HFFc6 (cell line): Measurements from ENCODE around the gene KITLG. TPM values are rescaled to one million over a fixed set of nuclear protein-coding genes. Genes with fewer than 3 reads are reported as not detected.

Experiments used
- DNase-seq: peaks from one replicate; pipeline ENCODE4 v3.0.0-alpha.2; 2018
- H3K27ac Mint-ChIP-seq: 2 replicates; pipeline ENCODE4 v1.8.0; 2020; ENCODE audit warnings: mild to moderate bottlenecking, mixed read lengths
- H3K27me3 Mint-ChIP-seq: 2 replicates; pipeline ENCODE4 v1.8.0; 2021; ENCODE audit warnings: mild to moderate bottlenecking, moderate library complexity, mixed read lengths; ENCODE audit not compliant: insufficient read depth
- H3K36me3 Mint-ChIP-seq: 2 replicates; pipeline ENCODE4 v1.8.0; 2021; ENCODE audit warnings: low read depth, mixed read lengths
- H3K4me1 Mint-ChIP-seq: 2 replicates; pipeline ENCODE4 v1.8.0; 2020; ENCODE audit warnings: low read depth, mixed read lengths
- H3K4me3 Mint-ChIP-seq: 2 replicates; pipeline ENCODE4 v1.8.0; 2020; ENCODE audit warnings: mild to moderate bottlenecking, moderate library complexity, mixed read lengths
- H3K9me3 Mint-ChIP-seq: 2 replicates; pipeline ENCODE4 v1.8.0; 2020; ENCODE audit warnings: mild to moderate bottlenecking, mixed read lengths
- total RNA-seq, 6 experiments: library from RNA; stranded (reverse); fragmentation: NEBNext Ultra II Directional; extraction: Animal tissue kit (Norgen Biotek cat#: 25700); gene quantifications; 2 replicates in 1 of 6; 3 replicates in 5 of 6; pipeline ENCODE4 v1.2.3, GENCODE V29; 2021
- TF ChIP-seq, protein P1 (sequence below): fragments of 200-600 bp; sonication (generic); IDR thresholded peaks from 2 replicates; pipeline ENCODE4 v1.5.0; 2021; ENCODE audit warnings: antibody characterized with exemption, mild to moderate bottlenecking

The KITLG gene
- total RNA-seq, 6 experiments from 2014 or later: 44.4 to 91.2 (median 74.2) TPM

DNA sequence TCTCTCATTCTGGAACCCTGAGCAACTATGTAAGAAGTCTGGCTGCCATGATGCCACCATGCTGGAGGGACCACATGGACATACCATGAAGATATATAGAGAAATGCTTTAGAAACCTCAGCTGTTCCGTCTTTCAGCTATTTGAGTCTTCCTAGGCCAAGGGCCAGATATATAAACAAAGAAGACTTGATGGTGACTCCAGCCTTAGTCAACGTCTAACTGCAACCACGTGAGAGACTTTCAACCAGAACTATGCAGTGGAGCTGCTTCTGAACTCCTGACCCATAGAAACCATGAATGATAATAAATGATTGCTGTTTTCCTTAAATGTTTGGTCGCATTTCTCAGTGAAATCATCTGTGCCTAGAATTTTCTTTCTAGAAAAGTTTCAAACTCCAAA lies 20.0 kb upstream of the KITLG start:
- no peaks in the 10 kb centered on the region; the same call in 1 of the 2 replicates for H3K27me3 Mint-ChIP-seq
- peaks cover 5% of the 10 kb centered on the region; the same call in 1 of the 2 replicates for H3K36me3 Mint-ChIP-seq
- TF ChIP-seq, protein P1, sequence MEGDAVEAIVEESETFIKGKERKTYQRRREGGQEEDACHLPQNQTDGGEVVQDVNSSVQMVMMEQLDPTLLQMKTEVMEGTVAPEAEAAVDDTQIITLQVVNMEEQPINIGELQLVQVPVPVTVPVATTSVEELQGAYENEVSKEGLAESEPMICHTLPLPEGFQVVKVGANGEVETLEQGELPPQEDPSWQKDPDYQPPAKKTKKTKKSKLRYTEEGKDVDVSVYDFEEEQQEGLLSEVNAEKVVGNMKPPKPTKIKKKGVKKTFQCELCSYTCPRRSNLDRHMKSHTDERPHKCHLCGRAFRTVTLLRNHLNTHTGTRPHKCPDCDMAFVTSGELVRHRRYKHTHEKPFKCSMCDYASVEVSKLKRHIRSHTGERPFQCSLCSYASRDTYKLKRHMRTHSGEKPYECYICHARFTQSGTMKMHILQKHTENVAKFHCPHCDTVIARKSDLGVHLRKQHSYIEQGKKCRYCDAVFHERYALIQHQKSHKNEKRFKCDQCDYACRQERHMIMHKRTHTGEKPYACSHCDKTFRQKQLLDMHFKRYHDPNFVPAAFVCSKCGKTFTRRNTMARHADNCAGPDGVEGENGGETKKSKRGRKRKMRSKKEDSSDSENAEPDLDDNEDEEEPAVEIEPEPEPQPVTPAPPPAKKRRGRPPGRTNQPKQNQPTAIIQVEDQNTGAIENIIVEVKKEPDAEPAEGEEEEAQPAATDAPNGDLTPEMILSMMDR: no peak
- H3K4me1 Mint-ChIP-seq: peaks cover 19% of the 10 kb centered on the region
- peak overlapping the region; percentile 14; the same call in 1 of the 2 replicates for H3K4me3 Mint-ChIP-seq
- peak; percentile 79 for DNase-seq
- H3K9me3 Mint-ChIP-seq: no peaks in the 10 kb centered on the region
- peak overlapping the region; percentile 67 for H3K27ac Mint-ChIP-seq

DNA sequence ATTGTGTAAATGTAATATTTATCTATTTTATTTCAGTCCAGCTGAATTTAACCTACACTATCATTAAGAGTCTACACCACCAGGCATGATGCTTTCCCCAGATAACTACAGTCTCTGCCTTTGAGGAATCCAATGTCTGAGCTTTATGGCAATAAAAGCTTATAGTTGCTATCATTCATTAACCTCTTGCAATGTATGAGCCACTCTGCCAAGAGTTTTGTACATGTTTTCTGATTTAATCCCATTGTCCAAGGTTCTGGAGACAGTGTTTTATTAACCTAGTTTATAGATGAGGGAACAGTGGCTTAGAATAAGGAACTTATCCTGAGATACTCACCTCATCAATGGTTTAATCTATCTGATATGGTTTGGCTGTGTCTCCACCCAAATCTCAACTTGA lies 17.1 kb upstream of the KITLG start:
- Mint-ChIP-seq H3K27ac (no peak overlapping the region), H3K4me1 (peaks cover 19% of the 10 kb centered on the region), H3K36me3 (0 out of 2 replicates have a peak, but pooled peaks cover 5% of the 10 kb centered on the region), H3K4me3 (no peak overlapping the region), H3K9me3 (no peaks in the 10 kb centered on the region), H3K27me3 (no peaks in the 10 kb centered on the region; the same call in 1 of the 2 replicates)
- TF ChIP-seq, protein P1: no peak
- no peak for DNase-seq

DNA sequence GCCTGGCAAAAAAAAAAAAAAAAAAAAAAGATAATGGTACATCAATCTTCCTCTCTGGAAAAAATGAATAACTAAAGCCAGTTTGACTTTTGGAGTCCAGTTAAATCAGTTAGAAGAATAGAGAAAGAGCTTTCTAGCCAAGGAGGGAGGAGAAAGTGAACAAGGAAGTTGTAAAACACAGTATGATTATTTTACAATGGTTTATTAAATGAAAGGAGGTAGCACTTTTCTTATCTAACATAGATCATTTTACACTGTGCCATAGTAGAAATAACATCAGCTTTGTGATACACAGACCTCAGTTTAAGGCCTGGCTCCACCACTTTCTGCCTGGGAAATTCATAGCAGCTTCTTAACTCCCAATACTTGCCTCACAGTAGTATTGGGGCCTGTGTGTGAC lies 15.4 kb upstream of the KITLG start:
- Mint-ChIP-seq H3K27me3 (no peaks in the 10 kb centered on the region; the same call in 1 of the 2 replicates), H3K27ac (no peak overlapping the region), H3K9me3 (no peaks in the 10 kb centered on the region), H3K36me3 (0 out of 2 replicates have a peak, but pooled peaks cover 5% of the 10 kb centered on the region), H3K4me1 (peaks cover 24% of the 10 kb centered on the region), H3K4me3 (no peak overlapping the region)
- no peak for DNase-seq
- TF ChIP-seq, protein P1: no peak

DNA sequence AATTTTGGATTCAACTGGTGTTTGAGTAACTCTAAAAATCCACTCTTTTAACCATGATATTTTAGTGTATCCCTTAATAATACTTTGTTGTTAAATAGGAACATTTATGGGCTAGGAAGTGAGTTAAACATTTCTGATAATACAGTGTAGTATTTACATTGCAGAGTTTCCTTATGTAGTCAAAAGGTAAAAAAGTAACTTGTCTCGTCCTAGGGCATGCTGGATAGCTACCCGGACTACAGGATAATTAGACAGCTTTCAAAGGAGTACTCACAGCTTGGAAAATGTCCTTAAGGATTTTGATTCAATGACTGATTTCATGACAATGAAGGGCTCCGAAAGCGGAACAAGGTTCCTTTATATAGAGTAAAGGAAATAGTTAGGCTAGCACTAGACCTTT lies 14.5 kb upstream of the KITLG start:
- DNase-seq: no peak
- H3K27me3 Mint-ChIP-seq: no peaks in the 10 kb centered on the region; the same call in 1 of the 2 replicates
- H3K27ac Mint-ChIP-seq: no peak overlapping the region
- no peaks in the 10 kb centered on the region for H3K36me3 Mint-ChIP-seq
- H3K4me1 Mint-ChIP-seq: peaks cover 16% of the 10 kb centered on the region
- H3K9me3 Mint-ChIP-seq: no peaks in the 10 kb centered on the region
- TF ChIP-seq, protein P1: no peak
- H3K4me3 Mint-ChIP-seq: no peak overlapping the region

DNA sequence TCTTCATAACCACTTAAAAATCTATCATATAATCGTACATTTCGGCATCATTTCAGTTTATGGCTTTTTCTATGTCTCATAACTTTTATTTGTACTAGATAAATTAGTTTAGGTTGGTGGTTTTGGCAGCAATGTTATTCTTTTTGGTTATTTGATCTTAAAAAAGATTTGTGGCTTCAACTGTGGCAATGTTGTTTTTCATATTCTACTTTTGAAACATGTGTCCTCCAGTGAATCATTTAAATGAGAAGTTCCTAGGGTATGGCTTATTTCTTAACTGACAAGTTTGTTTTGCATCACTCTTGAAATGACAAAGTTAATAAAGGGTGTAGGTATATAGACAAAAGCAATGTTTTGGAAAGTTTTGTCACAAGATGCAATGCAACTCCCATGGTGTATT lies 11.1 kb upstream of the KITLG start:
- peaks cover 6% of the 10 kb centered on the region for H3K36me3 Mint-ChIP-seq
- DNase-seq: no peak
- peaks cover 14% of the 10 kb centered on the region for H3K4me1 Mint-ChIP-seq

More for the DNA sequence above, 11.1 kb upstream of the KITLG start:
- peaks cover 7% of the 10 kb centered on the region for H3K9me3 Mint-ChIP-seq
- no peak overlapping the region for H3K27ac Mint-ChIP-seq
- TF ChIP-seq, protein P1: no peak
- H3K4me3 Mint-ChIP-seq: no peak overlapping the region
- H3K27me3 Mint-ChIP-seq: no peaks in the 10 kb centered on the region; the same call in 1 of the 2 replicates
